ENCODE measurements around the gene CDH4.
A peak's percentile ranks its signal among the peaks of the same experiment; 100 is the strongest.

CDH4 gene

DNA sequence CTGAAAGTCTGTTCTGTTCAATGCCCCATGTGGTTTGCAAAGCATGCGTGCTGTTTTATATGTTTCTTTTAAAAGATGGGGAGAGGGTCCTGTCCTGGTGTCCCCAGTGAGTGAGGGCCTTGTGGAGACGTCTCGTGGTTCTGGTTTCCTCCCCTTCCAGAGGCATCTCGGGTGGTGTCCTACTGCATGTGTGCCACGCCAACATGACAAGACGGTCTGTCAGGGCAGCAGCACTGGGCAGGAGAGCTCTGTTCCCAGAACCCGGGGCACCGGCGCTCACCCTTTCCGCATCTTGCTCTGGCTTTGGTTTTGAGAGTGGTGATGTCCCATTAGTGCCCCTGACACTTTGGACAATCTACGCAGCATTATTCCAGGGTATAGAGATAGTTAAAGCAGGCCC is 275.6 kb downstream of the CDH4 start:
- DNase-seq (ENCODE audit: low read depth, low spot score) = no peak

GRCh38 chr20:61528591-61528990 is 276.5 kb downstream of the CDH4 start:
- no peak overlapping the region for H3K4me3 ChIP-seq (ENCODE audit: low read depth, low read length)
- in situ Hi-C loops (cut with HindIII; ENCODE audit: low sequenced_read_pairs) = no loop called here
- DNase-seq (ENCODE audit: low read depth, low spot score) = no peak
- TF ChIP-seq, protein P1, sequence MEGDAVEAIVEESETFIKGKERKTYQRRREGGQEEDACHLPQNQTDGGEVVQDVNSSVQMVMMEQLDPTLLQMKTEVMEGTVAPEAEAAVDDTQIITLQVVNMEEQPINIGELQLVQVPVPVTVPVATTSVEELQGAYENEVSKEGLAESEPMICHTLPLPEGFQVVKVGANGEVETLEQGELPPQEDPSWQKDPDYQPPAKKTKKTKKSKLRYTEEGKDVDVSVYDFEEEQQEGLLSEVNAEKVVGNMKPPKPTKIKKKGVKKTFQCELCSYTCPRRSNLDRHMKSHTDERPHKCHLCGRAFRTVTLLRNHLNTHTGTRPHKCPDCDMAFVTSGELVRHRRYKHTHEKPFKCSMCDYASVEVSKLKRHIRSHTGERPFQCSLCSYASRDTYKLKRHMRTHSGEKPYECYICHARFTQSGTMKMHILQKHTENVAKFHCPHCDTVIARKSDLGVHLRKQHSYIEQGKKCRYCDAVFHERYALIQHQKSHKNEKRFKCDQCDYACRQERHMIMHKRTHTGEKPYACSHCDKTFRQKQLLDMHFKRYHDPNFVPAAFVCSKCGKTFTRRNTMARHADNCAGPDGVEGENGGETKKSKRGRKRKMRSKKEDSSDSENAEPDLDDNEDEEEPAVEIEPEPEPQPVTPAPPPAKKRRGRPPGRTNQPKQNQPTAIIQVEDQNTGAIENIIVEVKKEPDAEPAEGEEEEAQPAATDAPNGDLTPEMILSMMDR (IDR thresholded peaks at IDR 0.05; ENCODE audit: low read depth, low read length) = no peak

More for the DNA sequence above, 275.6 kb downstream of the CDH4 start:
- no peak overlapping the region for H3K4me3 ChIP-seq (ENCODE audit: low read depth, low read length)
- TF ChIP-seq, protein P1 (IDR thresholded peaks at IDR 0.05; ENCODE audit: low read depth, low read length) = no peak
- in situ Hi-C loops (cut with HindIII; ENCODE audit: low sequenced_read_pairs) = no loop called here

DNA sequence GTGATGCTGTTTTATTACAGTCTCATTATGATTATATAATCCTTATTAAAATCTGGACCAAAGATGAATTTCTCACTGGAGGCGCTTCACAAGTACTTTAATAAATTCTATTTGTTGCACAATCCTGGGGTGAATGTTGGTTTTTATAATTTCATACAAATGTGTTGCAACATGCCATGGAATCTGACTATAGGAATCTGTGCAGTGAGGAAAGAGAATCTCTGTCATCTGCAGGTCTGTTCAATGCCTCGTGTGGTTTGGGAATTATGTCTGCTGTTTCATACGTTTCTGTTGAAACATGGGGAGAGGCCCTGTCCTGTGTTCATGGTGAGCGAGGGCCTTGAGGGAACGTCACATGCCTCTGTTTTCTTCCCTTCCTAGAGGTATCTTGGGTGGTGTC is 277.3 kb downstream of the CDH4 start:
- TF ChIP-seq, protein P1 (IDR thresholded peaks at IDR 0.05; ENCODE audit: low read depth, low read length) = no peak
- H3K4me3 ChIP-seq (ENCODE audit: low read depth, low read length) = no peak overlapping the region
- no peak for DNase-seq (ENCODE audit: low read depth, low spot score)
- in situ Hi-C loops (cut with HindIII; ENCODE audit: low sequenced_read_pairs) = no loop called here

DNA sequence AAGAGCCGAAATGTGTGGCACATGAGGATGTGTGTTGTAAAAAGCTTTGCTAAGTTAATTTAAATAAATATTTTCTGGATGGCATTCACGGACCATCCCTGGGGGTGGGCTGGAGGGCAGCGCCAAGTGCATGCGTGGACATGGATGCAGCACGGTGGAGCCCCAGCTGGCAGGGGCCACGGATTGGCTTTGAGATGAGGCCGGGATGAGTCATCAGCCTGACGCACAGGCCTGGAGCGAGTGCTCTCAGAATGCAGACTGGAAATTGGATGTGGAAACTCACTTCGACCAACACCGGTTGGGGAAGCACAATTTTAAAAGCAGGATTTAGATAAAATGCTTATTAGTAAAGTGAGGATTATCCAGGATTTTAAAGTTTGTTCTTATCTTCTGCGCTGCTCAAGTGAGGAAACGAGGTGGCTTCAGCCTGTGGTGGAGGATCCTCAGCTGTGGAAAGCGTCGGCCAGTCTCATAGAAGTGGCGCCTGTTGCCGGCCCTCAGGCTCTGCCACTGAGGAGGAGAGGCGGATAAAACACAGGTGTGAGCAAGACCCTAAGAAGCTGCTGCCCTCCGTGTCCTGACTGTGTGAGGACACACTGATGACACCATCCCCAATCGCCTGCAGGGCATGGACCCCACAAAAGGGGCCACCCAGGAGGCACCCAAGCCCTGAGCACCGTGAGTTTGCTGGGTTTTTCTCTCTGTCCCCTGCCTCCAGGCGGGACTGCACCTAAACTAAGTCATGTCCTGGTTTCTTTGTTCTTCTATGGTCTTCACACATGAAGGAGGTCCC is 279.7 kb downstream of the CDH4 start:
- no peak overlapping the region for H3K4me3 ChIP-seq (ENCODE audit: low read depth, low read length)
- DNase-seq (ENCODE audit: low read depth, low spot score) = peak; percentile 66
- in situ Hi-C loops (cut with HindIII; ENCODE audit: low sequenced_read_pairs) = no loop called here
- TF ChIP-seq, protein P1 (IDR thresholded peaks at IDR 0.05; ENCODE audit: low read depth, low read length) = no peak

DNA sequence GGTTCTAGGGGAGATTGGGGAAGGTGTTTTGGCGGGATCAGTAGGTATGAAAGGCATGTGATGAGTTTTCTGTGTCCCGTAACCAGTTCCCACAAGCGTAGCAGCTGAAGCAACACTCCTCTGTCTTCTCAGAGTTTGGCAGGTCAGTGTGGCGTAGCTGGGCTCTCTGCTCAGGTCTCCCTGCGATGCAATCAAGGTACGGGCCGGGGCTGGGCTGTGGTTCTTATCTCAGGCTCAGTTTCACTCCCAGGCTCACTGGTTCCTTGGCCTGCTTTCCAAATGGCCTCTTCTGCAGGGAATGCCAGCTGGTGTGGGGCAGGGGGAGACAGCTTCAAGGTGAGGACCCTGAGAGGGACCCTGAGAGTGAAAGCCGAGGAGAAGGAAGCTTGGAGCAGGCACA is 280.7 kb downstream of the CDH4 start:
- in situ Hi-C loops (cut with HindIII; ENCODE audit: low sequenced_read_pairs) = no loop called here
- TF ChIP-seq, protein P1 (IDR thresholded peaks at IDR 0.05; ENCODE audit: low read depth, low read length) = no peak
- DNase-seq (ENCODE audit: low read depth, low spot score) = no peak
- H3K4me3 ChIP-seq (ENCODE audit: low read depth, low read length) = no peak overlapping the region

- in situ Hi-C loops (cut with HindIII; ENCODE audit: low sequenced_read_pairs) = no loop called here
- H3K4me3 ChIP-seq (ENCODE audit: low read depth, low read length) = no peak overlapping the region
- no peak for DNase-seq (ENCODE audit: low read depth, low spot score)
- TF ChIP-seq, protein P1 (IDR thresholded peaks at IDR 0.05; ENCODE audit: low read depth, low read length) = no peak
These were observed 281.2 kb downstream of the CDH4 start for GRCh38 chr20:61533231-61533631.

All from astrocyte of the spinal cord (primary cell).